HEK293 (cell line): Measurements from ENCODE around the gene SMIM38.

Experiments used
- CTCF ChIA-PET: fragments of 350-600 bp; formaldehyde crosslinking; extraction: SDS; loops from one replicate; lab custom pipeline; 2021; ENCODE audit warnings: antibody characterized with exemption; lab: Yijun Ruan, JAX
- POLR2A ChIA-PET: fragments of 300-600 bp; formaldehyde crosslinking; extraction: SDS; loops from one replicate; lab custom pipeline; 2020; ENCODE audit warnings: antibody characterized with exemption, inconsistent platforms; lab: Yijun Ruan, JAX
- H3K27ac ChIP-seq: fragments of 200-500 bp; sonication (Bioruptor generic); 2 replicates; pipeline ENCODE4 v1.5.1; 2014; ENCODE audit warnings: low read depth, low read length, control low read depth, inconsistent platforms; ENCODE audit errors: extremely low read depth
- H3K36me3 ChIP-seq, 2 experiments: fragments of 200-500 bp in 1 of 2; sonication (Bioruptor generic) in 1 of 2; 1 replicate in 1 of 2; 2 replicates in 1 of 2; pipeline ENCODE4 v1.5.1; 2014 to 2017; ENCODE audit warnings: inconsistent platforms in 2 of 2, low read length in 2 of 2; ENCODE audit not compliant: control insufficient read depth in 2 of 2, insufficient read depth in 1 of 2
- H3K4me1 ChIP-seq: fragments of 200-500 bp; sonication (Bioruptor generic); 2 replicates; pipeline ENCODE4 v1.5.1; 2014; ENCODE audit warnings: mild to moderate bottlenecking, low read length, inconsistent platforms; ENCODE audit not compliant: control insufficient read depth, insufficient read depth
- H3K4me3 ChIP-seq: 2 replicates; pipeline ENCODE4 v1.5.1; 2011; ENCODE audit warnings: low read depth, mild to moderate bottlenecking, control low read depth, low read length, moderate library complexity
- H3K9me3 ChIP-seq: fragments of 200-500 bp; sonication (Bioruptor generic); 2 replicates; pipeline ENCODE4 v1.5.1; 2014; ENCODE audit warnings: low read depth, low read length, inconsistent platforms; ENCODE audit not compliant: control insufficient read depth, insufficient read depth
- ATF2 ChIP-seq: fragments of 450-650 bp; formaldehyde crosslinking; IDR thresholded peaks from 2 replicates; pipeline ENCODE4 v1.5.1; 2016; ENCODE audit warnings: missing biosample characterization, missing genetic modification characterization, low read depth
- EGR2 ChIP-seq: fragments of 450-650 bp; formaldehyde crosslinking; IDR thresholded peaks from 2 replicates; pipeline ENCODE4 v1.5.1; 2016; ENCODE audit warnings: low read depth, missing biosample characterization, missing genetic modification characterization
- HIC1 ChIP-seq: fragments of 450-650 bp; formaldehyde crosslinking; IDR thresholded peaks from 2 replicates; pipeline ENCODE4 v1.5.1; 2016; ENCODE audit warnings: missing biosample characterization, missing genetic modification characterization
- OSR2 ChIP-seq: fragments of 450-650 bp; formaldehyde crosslinking; IDR thresholded peaks from 2 replicates; pipeline ENCODE4 v1.5.1; 2016; ENCODE audit warnings: missing biosample characterization, missing genetic modification characterization
- PRDM6 ChIP-seq: fragments of 450-650 bp; formaldehyde crosslinking; IDR thresholded peaks from 2 replicates; pipeline ENCODE4 v1.5.1; 2017; ENCODE audit warnings: missing biosample characterization, missing genetic modification characterization
- ZEB2 ChIP-seq: fragments of 450-650 bp; formaldehyde crosslinking; IDR thresholded peaks from 2 replicates; pipeline ENCODE4 v1.5.1; 2016; ENCODE audit warnings: missing biosample characterization, missing genetic modification characterization
- ZFP37 ChIP-seq: fragments of 450-650 bp; formaldehyde crosslinking; IDR thresholded peaks from 2 replicates; pipeline ENCODE4 v1.5.1; 2016; ENCODE audit warnings: missing biosample characterization, missing genetic modification characterization
- ZNF10 ChIP-seq: fragments of 450-650 bp; formaldehyde crosslinking; IDR thresholded peaks from 2 replicates; pipeline ENCODE4 v1.5.1; 2017; ENCODE audit warnings: missing biosample characterization, missing genetic modification characterization
- ZNF138 ChIP-seq: fragments of 450-650 bp; formaldehyde crosslinking; IDR thresholded peaks from 2 replicates; pipeline ENCODE4 v1.5.1; 2016; ENCODE audit warnings: missing biosample characterization, missing genetic modification characterization, borderline replicate concordance
- ZNF148 ChIP-seq: fragments of 450-650 bp; formaldehyde crosslinking; IDR thresholded peaks from 2 replicates; pipeline ENCODE4 v1.5.0; 2017; ENCODE audit warnings: missing biosample characterization, missing genetic modification characterization, borderline replicate concordance
- ZNF157 ChIP-seq: fragments of 450-650 bp; formaldehyde crosslinking; IDR thresholded peaks from 2 replicates; pipeline ENCODE4 v1.5.1; 2016; ENCODE audit warnings: missing biosample characterization, missing genetic modification characterization
- ZNF174 ChIP-seq: fragments of 450-650 bp; formaldehyde crosslinking; IDR thresholded peaks from 2 replicates; pipeline ENCODE4 v1.5.0; 2017; ENCODE audit warnings: missing biosample characterization, mild to moderate bottlenecking, missing genetic modification characterization
- ZNF184 ChIP-seq: fragments of 450-650 bp; IDR thresholded peaks from 2 replicates; pipeline ENCODE4 v1.5.1; 2018; ENCODE audit warnings: missing biosample characterization, mild to moderate bottlenecking, missing genetic modification characterization
- ZNF214 ChIP-seq: fragments of 450-650 bp; formaldehyde crosslinking; IDR thresholded peaks from 2 replicates; pipeline ENCODE4 v1.5.1; 2017; ENCODE audit warnings: missing biosample characterization, mild to moderate bottlenecking, missing genetic modification characterization, borderline replicate concordance
- ZNF221 ChIP-seq: fragments of 450-650 bp; formaldehyde crosslinking; IDR thresholded peaks from 2 replicates; pipeline ENCODE4 v1.5.1; 2017; ENCODE audit warnings: missing biosample characterization, missing genetic modification characterization, borderline replicate concordance
- ZNF324 ChIP-seq: fragments of 450-650 bp; formaldehyde crosslinking; IDR thresholded peaks from 2 replicates; pipeline ENCODE4 v1.5.1; 2016; ENCODE audit warnings: missing biosample characterization, missing genetic modification characterization
- ZNF354C ChIP-seq: fragments of 450-650 bp; formaldehyde crosslinking; IDR thresholded peaks from 2 replicates; pipeline ENCODE4 v1.5.1; 2016; ENCODE audit warnings: missing biosample characterization, missing genetic modification characterization, low read depth, borderline replicate concordance
- ZNF394 ChIP-seq: fragments of 450-650 bp; formaldehyde crosslinking; IDR thresholded peaks from 2 replicates; pipeline ENCODE4 v1.5.1; 2016; ENCODE audit warnings: missing biosample characterization, missing genetic modification characterization, mild to moderate bottlenecking, moderate library complexity, borderline replicate concordance
- ZNF423 ChIP-seq: fragments of 450-650 bp; formaldehyde crosslinking; IDR thresholded peaks from 2 replicates; pipeline ENCODE4 v1.5.1; 2016; ENCODE audit warnings: missing biosample characterization, missing genetic modification characterization
- ZNF426 ChIP-seq: fragments of 450-650 bp; formaldehyde crosslinking; IDR thresholded peaks from 2 replicates; pipeline ENCODE4 v1.5.1; 2017; ENCODE audit warnings: missing biosample characterization, missing genetic modification characterization, mild to moderate bottlenecking, inconsistent platforms, moderate library complexity
- ZNF449 ChIP-seq: fragments of 450-650 bp; formaldehyde crosslinking; IDR thresholded peaks from 2 replicates; pipeline ENCODE4 v1.5.1; 2017; ENCODE audit warnings: missing biosample characterization, mild to moderate bottlenecking, missing genetic modification characterization, moderate library complexity
- ZNF501 ChIP-seq: fragments of 450-650 bp; formaldehyde crosslinking; IDR thresholded peaks from 2 replicates; pipeline ENCODE4 v1.5.1; 2016; ENCODE audit warnings: missing biosample characterization, missing genetic modification characterization
- ZNF610 ChIP-seq: fragments of 450-650 bp; formaldehyde crosslinking; IDR thresholded peaks from 2 replicates; pipeline ENCODE4 v1.5.1; 2016; ENCODE audit warnings: missing biosample characterization, missing genetic modification characterization, borderline replicate concordance
- ZNF660 ChIP-seq: fragments of 450-650 bp; IDR thresholded peaks from 2 replicates; pipeline ENCODE4 v1.5.1; 2018; ENCODE audit warnings: missing biosample characterization, mild to moderate bottlenecking, missing genetic modification characterization
- ZNF792 ChIP-seq: fragments of 450-650 bp; formaldehyde crosslinking; IDR thresholded peaks from 2 replicates; pipeline ENCODE4 v1.5.1; 2016; ENCODE audit warnings: missing biosample characterization, missing genetic modification characterization
- ZSCAN23 ChIP-seq: fragments of 450-650 bp; formaldehyde crosslinking; IDR thresholded peaks from 2 replicates; pipeline ENCODE4 v1.5.1; 2016; ENCODE audit warnings: missing biosample characterization, missing genetic modification characterization

The SMIM38 gene

GRCh38 chr11:69161117-69161407 is 5.3 kb downstream of the SMIM38 start (continued):
- TF ChIP-seq ZNF184 (tag by site-specific recombination), result no peak
- no peak for TF ChIP-seq ZNF138 (tag by site-specific recombination)
- no peak for TF ChIP-seq ZSCAN23 (tag by site-specific recombination)
- no peak for TF ChIP-seq ATF2
- no peak for TF ChIP-seq ZNF792 (tag by site-specific recombination)
- no peak for TF ChIP-seq OSR2 (tag by site-specific recombination)
- TF ChIP-seq PRDM6 (tag by site-specific recombination), result no peak
- TF ChIP-seq ZNF221 (tag by site-specific recombination), result no peak
- no peak for TF ChIP-seq ZEB2

- ChIA-PET CTCF (interaction anchor here (0.7 kb wide), 1 partner anchor 127 kb away, joined by 4 read pairs; no protein-coding TSS in a partner anchor), POLR2A (no interaction called here)
- Histone ChIP-seq H3K4me3 (no peak overlapping the region), H3K4me1 (no peaks in the 10 kb centered on the region; the same call in 1 of the 2 replicates), H3K27ac (no peak overlapping the region), H3K9me3 (no peaks in the 10 kb centered on the region), H3K36me3 (no peaks in the 10 kb centered on the region)
- TF ChIP-seq ZNF394 (tag by site-specific recombination) (no peak), ZNF426 (no peak), ZNF610 (tag by site-specific recombination) (no peak), ZNF660 (tag by site-specific recombination) (no peak), ZNF10 (tag by site-specific recombination) (no peak), ZNF324 (no peak), HIC1 (tag by site-specific recombination) (no peak), ZNF501 (no peak), ATF2 (no peak), ZNF174 (tag by site-specific recombination) (no peak), ZNF148 (no peak), ZEB2 (no peak), ZNF214 (tag by site-specific recombination) (no peak), ZFP37 (tag by site-specific recombination) (no peak), ZNF157 (tag by site-specific recombination) (no peak), ZNF354C (tag by site-specific recombination) (no peak), ZNF423 (tag by site-specific recombination) (no peak), ZNF449 (tag by site-specific recombination) (no peak), EGR2 (tag by site-specific recombination) (no peak)
Measured at GRCh38 chr11:69162505-69162904, 6.8 kb downstream of the SMIM38 start.
